K562 (cell line): ENCODE data around the gene UTP14C. TPM values are rescaled to one million over a fixed set of nuclear protein-coding genes. Genes with fewer than 3 reads are reported as not detected.

Source experiments
- ATAC-seq: fragments of 200-7000 bp; cut with Tn5 transposase; 3 replicates; pipeline ENCODE4 v1.9.1; 2020; ENCODE audit warnings: moderate library complexity
- BruUV-seq: library from RNA; stranded (reverse); fragments of 400-500 nt; replicated peaks from 2 replicates; lab custom pipeline; 2021; lab: Mats Ljungman, UMichigan
- CTCF ChIA-PET: fragments of 300-600 bp; formaldehyde crosslinking; extraction: SDS; loops from one replicate; lab custom pipeline; 2021; ENCODE audit warnings: low intra/inter-chr PET ratio; lab: Yijun Ruan, JAX
- POLR2A ChIA-PET: fragments of 300-600, 350-650 bp; sonication (Branson Sonifier 250); formaldehyde crosslinking; extraction: SDS; loops from one replicate; lab custom pipeline; 2021; ENCODE audit warnings: antibody characterized with exemption, inconsistent platforms; lab: Yijun Ruan, JAX
- DNase-seq, 4 experiments: peaks; one replicate each; pipeline versions ENCODE4 v3.0.0 to v3.0.0-alpha.2; 2011 to 2018; ENCODE audit warnings: low spot score in 3 of 4, mixed read lengths in 3 of 4; ENCODE audit errors: extremely low read depth in 1 of 4
- FAIRE-seq: peaks from 2 replicates; lab custom pipeline; 2011; peaks lifted over from hg19 to GRCh38; lab: Jason Lieb, UNC
- H2AFZ ChIP-seq: 2 replicates; pipeline ENCODE4 v1.6.0; 2011; ENCODE audit warnings: low read depth, low read length, control low read depth, inconsistent platforms
- H3K27ac ChIP-seq: fragments of 200-600 bp; 3 replicates; pipeline ENCODE4 v1.8.0; 2011; ENCODE audit warnings: low read depth, mild to moderate bottlenecking, control low read depth, inconsistent platforms, low read length, moderate library complexity, mixed read lengths; ENCODE audit errors: extremely low read depth
- H3K27me3 ChIP-seq, 2 experiments: fragments of 300-600 bp in 1 of 2; 2 replicates in 1 of 2; 3 replicates in 1 of 2; pipeline versions ENCODE4 v1.6.0 to v1.8.0; 2011; ENCODE audit warnings: inconsistent platforms in 2 of 2, low read length in 2 of 2, mild to moderate bottlenecking in 1 of 2, mixed read lengths in 1 of 2, moderate library complexity in 1 of 2; ENCODE audit not compliant: control insufficient read depth in 2 of 2, insufficient read depth in 2 of 2
- H3K36me3 ChIP-seq: fragments of 300-600 bp; 3 replicates; pipeline ENCODE4 v1.8.0; 2011; ENCODE audit warnings: mild to moderate bottlenecking, low read length, inconsistent platforms; ENCODE audit not compliant: control insufficient read depth, insufficient read depth
- H3K4me1 ChIP-seq, 2 experiments: fragments of 200-600 bp in 1 of 2; replicated peaks in 1 of 2; 2 replicates in 1 of 2; 3 replicates in 1 of 2; pipeline versions ENCODE4 v1.5.1 to v1.8.0; 2011; ENCODE audit warnings: inconsistent platforms in 2 of 2, low read length in 2 of 2, mild to moderate bottlenecking in 1 of 2, mixed read lengths in 1 of 2, moderate library complexity in 1 of 2; ENCODE audit not compliant: control insufficient read depth in 2 of 2, insufficient read depth in 2 of 2
- H3K4me2 ChIP-seq: 2 replicates; pipeline ENCODE4 v1.6.1; 2011; ENCODE audit warnings: low read length, control low read depth, inconsistent platforms, mixed read lengths; ENCODE audit not compliant: insufficient read depth
- H3K4me3 ChIP-seq: fragments of 200-600 bp; sonication (generic), shearing (Covaris generic); 2 replicates; pipeline ENCODE4 v1.5.1; 2016; ENCODE audit warnings: control low read depth, inconsistent platforms
- H3K79me2 ChIP-seq: fragments of 200-600 bp; 3 replicates; pipeline ENCODE4 v1.8.0; 2011; ENCODE audit warnings: low read length, inconsistent platforms; ENCODE audit not compliant: control insufficient read depth, insufficient read depth
- H3K9ac ChIP-seq, 2 experiments: 2 replicates each; pipeline versions ENCODE4 v1.6.0 to v1.6.1; 2011; ENCODE audit warnings: low read depth in 2 of 2, low read length in 2 of 2, control low read depth in 1 of 2, inconsistent platforms in 1 of 2, mild to moderate bottlenecking in 1 of 2, mixed read lengths in 1 of 2; ENCODE audit not compliant: insufficient read depth in 1 of 2
- H3K9me1 ChIP-seq: one replicate; pipeline ENCODE4 v1.6.0; 2011; ENCODE audit warnings: inconsistent platforms, mild to moderate bottlenecking, low read length, moderate library complexity; ENCODE audit not compliant: control insufficient read depth, insufficient read depth
- H3K9me3 ChIP-seq: replicated peaks from 2 replicates; pipeline ENCODE4 v1.5.1; 2011; ENCODE audit warnings: low read depth, low read length, inconsistent platforms; ENCODE audit not compliant: control insufficient read depth, insufficient read depth
- H4K20me1 ChIP-seq: replicated peaks from 2 replicates; pipeline ENCODE4 v1.6.1; 2011; ENCODE audit warnings: low read length, inconsistent platforms, mixed read lengths; ENCODE audit not compliant: control insufficient read depth, insufficient read depth
- BRD9 ChIP-seq: fragments of 450-650 bp; IDR thresholded peaks from 2 replicates; pipeline ENCODE4 v1.6.1; 2018; ENCODE audit warnings: low read depth; ENCODE audit not compliant: partially characterized antibody
- HDAC8 ChIP-seq: fragments of 450-650 bp; IDR thresholded peaks from 2 replicates; pipeline ENCODE4 v1.6.1; 2016; ENCODE audit warnings: mild to moderate bottlenecking, missing genetic modification characterization, moderate library complexity, missing compliant biosample characterization
- NFYB ChIP-seq: IDR thresholded peaks from 2 replicates; pipeline ENCODE4 v1.6.1; 2011; ENCODE audit warnings: mild to moderate bottlenecking, moderate library complexity; ENCODE audit not compliant: insufficient read length; ENCODE audit errors: extremely low read depth
- RAD21 ChIP-seq, 2 experiments: fragments of 250-450 bp in 1 of 2; fragments of 450-650 bp in 1 of 2; sonication (Bioruptor Pico) in 1 of 2; formaldehyde crosslinking in 1 of 2; IDR thresholded peaks in 1 of 2; conservative IDR thresholded peaks in 1 of 2; 2 replicates each; pipeline versions ENCODE4 v1.4.0 to v1.8.0; 2020 to 2022; ENCODE audit warnings: mild to moderate bottlenecking in 2 of 2, moderate library complexity in 1 of 2
- ZFP36 ChIP-seq: fragments of 150-350 bp; IDR thresholded peaks from 2 replicates; pipeline ENCODE4 v1.6.1; 2018; ENCODE audit warnings: low read length, low read depth; ENCODE audit not compliant: partially characterized antibody
- ZNF316 ChIP-seq: fragments of 450-650 bp; IDR thresholded peaks from 2 replicates; pipeline ENCODE4 v1.6.1; 2016
- WGBS: fragments of 100-300 bp; shearing (Covaris generic); methylation state at CpG from one replicate; pipeline ENCODE4 v1.1.6; 2016; ENCODE audit warnings: low coverage, mixed read lengths; ENCODE audit not compliant: insufficient coverage; ENCODE audit errors: missing lambda C conversion rate; 5-methylcytosine and 5-hydroxymethylcytosine counted together
- in situ Hi-C: fragments of 300-500 bp; cut with MboI; formaldehyde crosslinking; loops from 4 replicates; pipeline ENCODE4 v1.15.0; 2018; ENCODE audit warnings: inconsistent platforms, mixed read lengths
- intact Hi-C: fragments of 100-400 bp; cut with micrococcal nuclease; formaldehyde crosslinking; loops from 2 replicates; pipeline ENCODE4 v1.14.2; 2022
- polyA plus RNA-seq, 8 experiments: library from polyadenylated mRNA; depleted of rRNA in 4 of 8; stranded (reverse) in 5 of 8; unstranded in 3 of 8; fragments of >200 nt; fragmentation: Nextera tagmentation in 2 of 8; fragmentation: Illumina TruSeq in 1 of 8; extraction: Ambion mirVana in 2 of 8; extraction: Trizol in 1 of 8; gene quantifications; 2 replicates each; pipeline versions ENCODE4 v1.2.1 to v1.2.3, GENCODE V29; 2011 to 2014; ENCODE audit warnings: inconsistent platforms in 1 of 8, missing spikeins in 1 of 8
- total RNA-seq, 7 experiments: library from RNA; depleted of rRNA in 6 of 7; stranded (reverse); fragments of >200 nt in 6 of 7; fragmentation: Illumina TruSeq in 2 of 7; extraction: Trizol in 2 of 7; gene quantifications; 2 replicates each; pipeline versions ENCODE4 v1.2.1 to v1.2.3, GENCODE V29; 2011 to 2021; ENCODE audit warnings: low replicate concordance in 1 of 7
- TF ChIP-seq, protein P1 (sequence below): sonication (generic); IDR thresholded peaks from 2 replicates; pipeline ENCODE4 v1.6.1; 2016

UTP14C gene
- total and polyA plus RNA-seq, 9 of the 15 experiments (the other 6 are each of a cell fraction or from before 2014, with no cell fraction given) = 3.4 to 10.3 (median 6.0) TPM

DNA sequence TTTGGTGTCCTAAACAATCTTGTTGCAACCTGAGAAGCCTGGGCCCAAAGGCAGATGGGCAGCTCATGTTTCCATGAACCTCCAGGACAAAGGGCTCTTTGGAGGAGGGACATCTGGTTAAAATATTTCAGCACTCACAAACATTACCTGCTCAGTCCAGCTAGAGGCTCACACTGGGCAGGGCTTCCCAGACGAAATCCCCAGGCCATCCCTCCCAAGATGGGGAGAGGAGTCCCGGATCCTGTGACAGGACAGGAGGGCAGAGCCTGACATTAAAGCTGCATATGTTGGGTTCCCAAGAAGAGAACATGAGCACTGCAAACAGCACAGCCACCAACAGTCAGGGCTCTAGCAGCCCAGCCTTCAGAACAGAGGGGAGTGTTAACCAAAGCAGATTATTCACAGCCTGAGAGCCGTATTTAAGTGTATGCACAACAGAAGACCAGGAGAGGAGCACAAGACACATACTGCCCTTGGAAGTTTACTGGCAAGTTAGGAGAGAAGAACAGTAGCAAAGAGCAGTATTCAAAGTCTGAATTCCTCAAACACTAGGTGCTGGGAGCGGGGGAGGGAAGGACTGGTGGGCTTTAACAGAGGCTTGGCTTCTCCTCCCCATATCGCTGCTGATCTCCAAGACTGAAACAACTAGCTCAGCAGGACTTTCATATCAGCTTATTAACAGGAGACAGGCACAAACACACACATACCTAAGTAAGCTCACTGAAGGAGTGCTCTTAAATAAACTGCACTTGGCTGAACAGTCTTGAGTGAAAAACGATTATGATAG is 25.6 kb upstream of the UTP14C start:
- Histone ChIP-seq H2AFZ (peak overlapping the region; percentile 65), H3K27me3 (no peaks in the 10 kb centered on the region), H3K4me1 (peaks cover 41 to 56% of the 10 kb centered on the region in 2 experiments), H3K9me1 (no peaks in the 10 kb centered on the region), H3K36me3 (no peaks in the 10 kb centered on the region; the same call in 1 of the 3 replicates), H3K4me2 (peak overlapping the region; percentile 69), H3K9ac (peak overlapping the region; percentile 43 to 79; a peak in 3 of 4 replicates), H3K27ac (peak overlapping the region; percentile 73), H3K79me2 (peaks cover 83% of the 10 kb centered on the region), H4K20me1 (no peaks in the 10 kb centered on the region), H3K4me3 (no peak overlapping the region), H3K9me3 (no peaks in the 10 kb centered on the region)
- CTCF ChIA-PET = no interaction called here
- DNase-seq (peak in 1 of 4 experiments; percentile 39), ATAC-seq (peak; percentile 32), FAIRE-seq (peak; percentile 73)
- intact Hi-C loops (loop anchor here (5.0 to 10.0 kb wide), 2 partner anchors 42 to 456 kb away; partner anchors contain the start of genes CKAP2 and VPS36), in situ Hi-C loops (no loop called here)
- TF ChIP-seq BRD9 (peak; percentile 50), RAD21 (CRISPR knock-in tag; conservative IDR thresholded peaks at IDR 0.05 in 1 of 2, IDR thresholded peaks at IDR 0.05 in 1 of 2) (0 out of 4 replicates have a peak, but pooled peaks of 1 of the 2 experiments have one; percentile 2), ZNF316 (0 out of 2 replicates have a peak, but pooled peaks have one; percentile 18), NFYB (no peak), ZFP36 (peak; percentile 24), HDAC8 (no peak)
- TF ChIP-seq, protein P1, sequence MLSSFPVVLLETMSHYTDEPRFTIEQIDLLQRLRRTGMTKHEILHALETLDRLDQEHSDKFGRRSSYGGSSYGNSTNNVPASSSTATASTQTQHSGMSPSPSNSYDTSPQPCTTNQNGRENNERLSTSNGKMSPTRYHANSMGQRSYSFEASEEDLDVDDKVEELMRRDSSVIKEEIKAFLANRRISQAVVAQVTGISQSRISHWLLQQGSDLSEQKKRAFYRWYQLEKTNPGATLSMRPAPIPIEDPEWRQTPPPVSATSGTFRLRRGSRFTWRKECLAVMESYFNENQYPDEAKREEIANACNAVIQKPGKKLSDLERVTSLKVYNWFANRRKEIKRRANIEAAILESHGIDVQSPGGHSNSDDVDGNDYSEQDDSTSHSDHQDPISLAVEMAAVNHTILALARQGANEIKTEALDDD = peak; percentile 26; the same call in 1 of the 2 replicates
- WGBS = 2% methylated on average over 4 of the region's 6 CpGs
- BruUV-seq = no TSS peak
- POLR2A ChIA-PET = interaction anchor here (1.0 to 1.5 kb wide), 3 partner anchors 14 to 20 kb away, joined by 3 to 7 read pairs (median 3); partner anchors contain the start of gene ALG11
